GM19025 (cell line): ENCODE data around the gene HSP90AB1.

Source experiments
- ATAC-seq: cut with Tn5 transposase; IDR thresholded peaks from one replicate; pipeline ENCODE4 v1.9.1; 2021; ENCODE audit warnings: mild to moderate bottlenecking, low read depth, moderate library complexity; ENCODE audit not compliant: unreplicated experiment

The HSP90AB1 gene

DNA sequence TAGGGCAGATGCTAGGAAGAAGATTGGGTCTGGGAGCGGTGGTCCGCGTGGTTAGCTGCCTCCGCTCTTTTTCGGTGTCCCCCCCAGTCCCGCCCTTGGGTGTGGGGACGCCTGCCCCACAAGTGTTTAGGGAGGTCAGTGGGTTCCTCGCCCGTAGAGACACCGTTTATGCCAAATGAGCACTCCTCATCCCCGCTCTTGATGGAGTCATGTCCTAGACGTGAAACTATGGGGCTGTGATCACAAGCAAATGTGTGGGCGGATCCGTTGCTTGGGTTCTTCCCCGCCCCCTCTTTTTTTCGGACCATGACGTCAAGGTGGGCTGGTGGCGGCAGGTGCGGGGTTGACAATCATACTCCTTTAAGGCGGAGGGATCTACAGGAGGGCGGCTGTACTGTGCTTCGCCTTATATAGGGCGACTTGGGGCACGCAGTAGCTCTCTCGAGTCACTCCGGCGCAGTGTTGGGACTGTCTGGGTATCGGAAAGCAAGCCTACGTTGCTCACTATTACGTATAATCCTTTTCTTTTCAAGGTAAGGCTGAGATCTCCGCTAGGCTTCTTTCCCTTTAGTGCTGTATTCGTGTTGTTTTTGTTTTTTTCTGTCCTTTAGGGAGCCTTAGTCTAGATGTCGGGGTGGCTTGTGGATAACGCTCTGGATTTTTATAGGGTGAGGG, at the start of gene HSP90AB1:
TSS of gene HSP90AB1 (plus strand) at position 439 of the 675 bp plus-strand sequence. CDS start 1,529 bp downstream, outside the sequence.
- ATAC-seq, result peak; percentile 46

DNA sequence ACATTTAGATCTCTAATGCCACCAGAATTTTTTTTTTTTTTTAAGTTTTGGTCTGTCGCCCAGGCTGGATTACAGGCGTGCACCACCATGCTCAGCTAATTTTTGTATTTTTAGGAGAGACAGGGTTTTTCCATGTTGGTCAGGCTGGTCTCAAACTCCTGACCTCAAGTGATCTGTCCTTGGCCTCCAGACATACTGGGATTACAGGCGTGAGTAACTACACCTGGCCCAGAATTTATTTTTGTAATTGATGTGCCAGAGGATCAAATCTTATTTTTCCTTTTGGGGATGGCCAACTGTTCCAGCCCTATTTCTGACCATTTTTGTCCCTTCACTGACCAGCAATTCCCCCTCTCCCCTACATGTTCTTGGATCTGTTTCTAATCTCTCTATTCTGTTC, 48.2 kb upstream of the HSP90AB1 start:
- ATAC-seq, result no peak

GRCh38 chr6:44199883-44200282, 47.0 kb upstream of the HSP90AB1 start:
- ATAC-seq, result no peak

GRCh38 chr6:44201200-44201599, 45.7 kb upstream of the HSP90AB1 start:
- no peak for ATAC-seq

GRCh38 chr6:44201638-44202303, 45.1 kb upstream of the HSP90AB1 start:
- no peak for ATAC-seq

- no peak for ATAC-seq
These were observed 44.4 kb upstream of the HSP90AB1 start for GRCh38 chr6:44202332-44202971.

- no peak for ATAC-seq
These were observed 43.7 kb upstream of the HSP90AB1 start for GRCh38 chr6:44202972-44203750.

GRCh38 chr6:44203955-44204354, 42.9 kb upstream of the HSP90AB1 start:
- ATAC-seq, result no peak

DNA sequence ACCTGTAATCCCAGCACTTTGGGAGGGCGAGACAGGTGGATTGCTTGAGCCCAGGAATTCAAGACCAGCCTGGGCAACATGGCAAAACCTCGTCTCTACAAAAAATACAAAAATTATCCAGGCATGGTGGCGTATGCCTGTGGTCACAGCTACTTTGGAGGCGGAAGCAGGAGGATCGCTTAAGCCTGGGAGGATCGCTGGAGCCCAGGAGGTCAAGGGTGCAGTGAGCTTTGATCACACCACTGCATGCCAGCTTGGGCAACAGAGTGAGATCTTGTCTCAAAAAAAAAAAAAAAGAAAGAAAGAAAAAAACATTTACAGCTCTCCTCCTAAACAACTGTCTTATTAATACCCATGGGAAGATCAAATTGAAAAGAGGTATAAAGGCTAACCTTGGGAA, 38.9 kb upstream of the HSP90AB1 start:
- ATAC-seq, result no peak

DNA sequence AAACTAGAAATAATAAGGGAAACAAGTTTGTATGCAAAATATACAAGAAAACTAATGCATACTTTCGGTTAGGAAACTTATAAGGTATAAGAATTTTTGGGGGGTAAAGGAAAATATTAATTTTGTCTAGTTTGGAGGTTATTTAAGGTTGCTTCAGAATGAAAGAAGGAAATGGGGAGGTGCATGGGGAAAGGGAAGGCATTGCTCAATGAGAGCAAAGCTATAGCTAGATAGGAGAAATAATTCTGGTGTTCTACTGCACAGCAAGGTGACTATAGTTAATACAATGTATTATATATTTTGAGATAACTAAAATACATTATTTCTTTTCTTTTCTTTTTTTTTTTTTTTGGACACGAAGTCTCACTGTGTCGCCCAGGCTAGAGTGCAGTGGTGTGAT, 35.6 kb upstream of the HSP90AB1 start:
- ATAC-seq, result no peak

DNA sequence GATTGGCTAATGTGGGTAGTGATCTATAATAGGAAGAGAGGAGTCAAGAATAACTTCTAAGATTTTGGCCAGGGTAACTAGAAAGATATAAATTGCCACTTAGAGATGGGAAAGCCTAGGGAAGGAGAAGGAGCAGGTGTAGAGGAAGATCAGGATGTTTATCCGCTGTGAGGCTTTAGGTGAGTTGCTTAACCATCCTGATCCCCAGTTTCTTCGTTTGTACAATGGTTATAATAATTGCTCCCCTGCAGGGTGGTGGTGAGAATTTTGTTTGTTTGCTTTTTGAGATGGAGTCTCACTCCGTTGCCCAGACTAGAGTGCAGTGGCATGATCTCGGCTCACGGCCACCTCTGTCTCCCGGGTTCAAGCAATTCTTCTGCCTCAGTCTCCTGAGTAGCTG, 32.6 kb upstream of the HSP90AB1 start:
- ATAC-seq, result no peak

DNA sequence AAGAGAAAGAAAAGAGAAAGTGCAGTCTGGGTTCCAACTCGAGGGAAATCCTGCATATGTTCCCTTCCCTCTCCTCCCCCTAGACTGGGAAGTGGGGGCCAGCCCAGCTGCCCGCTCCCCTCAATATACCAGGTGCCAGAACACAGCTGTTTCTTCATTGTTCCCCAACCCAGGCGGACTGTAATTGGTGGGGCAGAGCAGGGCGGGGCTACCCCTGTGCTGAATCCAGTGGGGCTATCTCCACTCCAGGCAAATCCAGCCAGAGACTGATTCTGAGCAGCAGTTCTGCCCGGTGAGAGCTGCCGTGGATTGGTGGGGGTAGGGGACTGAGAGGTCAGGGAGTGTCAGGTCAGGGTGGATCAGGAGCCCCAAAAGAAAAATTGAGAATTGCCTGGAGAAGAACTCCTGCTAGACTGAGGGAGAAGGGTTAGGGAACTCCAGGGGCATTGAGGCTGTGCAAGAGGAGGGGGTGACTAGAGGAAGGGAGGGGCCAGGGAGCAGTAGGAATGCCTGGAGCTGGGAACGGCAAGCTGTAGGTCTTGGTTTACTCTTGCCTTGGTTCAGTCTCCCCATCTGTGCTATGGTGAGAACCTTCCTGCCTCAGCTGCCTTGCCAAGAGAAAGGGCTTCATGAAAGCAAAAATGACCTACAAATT, 30.1 kb upstream of the HSP90AB1 start, which contains the start of gene MYMX:
TSS of gene MYMX (plus strand) at position 250 of the 655 bp plus-strand sequence. CDS start 546 bp downstream, outside the sequence.
- no peak for ATAC-seq

DNA sequence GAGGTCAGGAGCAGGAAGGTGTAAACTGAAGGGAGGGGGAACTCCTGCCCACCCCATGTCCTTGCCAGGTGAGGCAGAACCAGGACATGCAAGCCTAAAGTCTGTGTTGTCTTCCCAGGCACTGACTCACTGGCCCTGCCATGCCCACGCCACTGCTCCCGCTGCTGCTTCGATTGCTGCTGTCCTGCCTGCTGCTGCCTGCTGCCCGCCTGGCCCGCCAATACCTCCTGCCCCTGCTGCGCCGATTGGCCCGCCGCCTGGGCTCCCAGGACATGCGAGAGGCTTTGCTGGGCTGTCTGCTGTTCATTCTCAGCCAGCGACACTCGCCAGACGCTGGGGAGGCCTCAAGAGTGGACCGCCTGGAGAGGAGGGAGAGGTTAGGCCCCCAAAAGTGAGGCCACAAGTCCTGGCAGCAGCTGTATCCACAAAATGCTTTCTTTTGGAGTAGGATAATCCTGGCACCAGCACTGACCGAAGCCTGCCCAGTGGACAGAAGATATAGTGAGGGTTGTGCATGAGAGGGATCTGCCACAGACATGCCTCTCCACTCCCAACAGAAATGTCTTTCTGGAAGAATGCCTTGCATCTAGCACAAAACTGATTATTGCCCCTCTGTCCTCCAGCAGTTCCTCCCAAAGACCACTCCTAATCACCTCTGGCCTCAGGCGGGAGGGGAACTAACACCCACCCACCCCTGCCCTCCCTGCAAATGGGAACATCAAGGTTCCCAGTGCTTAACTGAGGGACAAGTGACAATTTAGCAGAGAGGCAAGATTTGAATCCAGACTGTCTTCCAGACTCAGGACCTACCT, 29.4 kb upstream of the HSP90AB1 start:
- no peak for ATAC-seq

DNA sequence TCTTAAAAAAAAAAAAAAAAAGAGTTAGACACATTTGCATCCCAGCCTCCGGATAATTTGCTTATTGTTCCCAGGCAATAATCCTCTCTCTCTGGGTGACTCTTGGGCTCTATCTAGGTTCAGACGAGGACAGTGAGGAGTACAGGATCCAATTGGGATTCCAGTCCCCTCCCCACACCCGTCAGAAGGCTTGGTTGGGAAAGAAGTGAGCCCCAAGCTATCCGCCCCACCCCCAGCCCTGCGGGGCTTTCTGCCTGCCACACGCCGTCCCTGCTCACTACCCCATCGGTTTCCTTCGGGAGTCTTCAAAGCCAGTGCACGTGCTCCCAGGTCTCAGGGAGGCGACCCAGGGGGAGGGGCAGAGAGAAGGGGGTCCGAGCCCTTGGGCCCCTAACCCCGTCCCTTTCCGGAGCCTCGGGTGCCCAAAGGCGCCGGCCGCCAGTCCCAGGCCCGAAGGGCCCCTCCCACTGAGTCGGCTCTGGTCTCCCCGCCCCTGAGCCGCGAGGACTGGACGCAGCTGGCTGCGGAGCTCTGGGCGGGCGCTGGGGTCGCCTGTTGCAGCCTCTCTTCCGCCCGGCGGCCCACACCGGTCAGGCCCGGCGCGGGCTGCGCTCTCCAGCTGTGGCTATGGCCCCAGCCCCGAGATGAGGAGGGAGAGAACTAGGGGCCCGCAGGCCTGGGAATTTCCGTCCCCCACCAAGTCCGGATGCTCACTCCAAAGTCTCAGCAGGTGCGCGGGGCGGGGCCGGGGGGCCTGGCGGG, 27.7 kb upstream of the HSP90AB1 start:
- ATAC-seq, result peak; percentile 61

- ATAC-seq, result no peak
These were observed 26.8 kb upstream of the HSP90AB1 start for GRCh38 chr6:44219815-44220784.

- no peak for ATAC-seq
These were observed 26.0 kb upstream of the HSP90AB1 start for GRCh38 chr6:44220913-44221290.

- ATAC-seq, result peak; percentile 36
These were observed 25.5 kb upstream of the HSP90AB1 start for GRCh38 chr6:44221291-44221960.
